CD4-positive, alpha-beta T cell treated with Interleukin-1 beta for 1 hour (primary cell): ENCODE results near the gene TASP1.
A peak's percentile ranks its signal among the peaks of the same experiment; 100 is the strongest.

ENCODE experiments used
- DNase-seq, 2 donors: peaks; one replicate each; pipeline ENCODE4 v3.0.0-alpha.2; 2020 to 2022

The TASP1 gene

GRCh38 chr20:13567663-13568062, 71.1 kb downstream of the TASP1 start:
- no peak for DNase-seq

- DNase-seq, result no peak
Observed at GRCh38 chr20:13563854-13564253, 74.9 kb downstream of the TASP1 start.

DNA sequence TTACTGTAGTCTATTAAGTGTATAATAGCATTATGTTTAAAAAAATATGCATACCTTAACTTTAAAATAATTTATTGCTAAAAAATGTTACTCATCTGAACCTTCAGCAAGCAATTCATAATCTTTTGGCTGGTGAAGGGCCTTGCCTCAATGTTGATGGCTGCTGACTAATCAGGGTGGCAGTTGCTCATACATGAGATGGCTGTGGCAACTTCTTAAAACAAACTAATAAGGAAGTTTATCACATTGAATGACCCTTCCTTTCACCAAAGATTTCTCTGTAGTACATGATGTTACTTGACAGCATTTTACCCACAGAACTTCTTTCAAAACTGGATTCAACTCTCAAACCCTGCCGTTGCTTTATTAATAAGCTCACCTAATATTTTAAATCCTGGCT, 84.0 kb downstream of the TASP1 start:
- DNase-seq, result no peak

DNA sequence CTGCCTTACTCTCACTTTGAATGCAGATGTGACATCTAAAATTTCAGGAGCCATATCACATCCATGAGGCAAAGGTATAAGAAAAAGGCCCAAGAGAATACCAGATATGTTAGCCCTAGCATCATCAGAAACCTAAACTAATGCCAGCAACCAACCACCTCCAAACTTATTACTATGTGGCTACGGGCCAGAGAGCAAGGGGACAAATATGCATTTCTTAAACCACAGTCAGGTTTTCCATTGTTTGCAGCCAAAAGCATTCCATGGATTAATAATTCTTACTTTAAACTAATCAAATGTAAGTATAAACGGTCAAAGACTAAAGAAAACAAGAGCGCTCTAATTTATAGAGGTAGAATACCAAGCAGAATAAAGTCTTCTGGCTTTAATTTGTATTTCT, 84.7 kb downstream of the TASP1 start:
- no peak for DNase-seq

DNA sequence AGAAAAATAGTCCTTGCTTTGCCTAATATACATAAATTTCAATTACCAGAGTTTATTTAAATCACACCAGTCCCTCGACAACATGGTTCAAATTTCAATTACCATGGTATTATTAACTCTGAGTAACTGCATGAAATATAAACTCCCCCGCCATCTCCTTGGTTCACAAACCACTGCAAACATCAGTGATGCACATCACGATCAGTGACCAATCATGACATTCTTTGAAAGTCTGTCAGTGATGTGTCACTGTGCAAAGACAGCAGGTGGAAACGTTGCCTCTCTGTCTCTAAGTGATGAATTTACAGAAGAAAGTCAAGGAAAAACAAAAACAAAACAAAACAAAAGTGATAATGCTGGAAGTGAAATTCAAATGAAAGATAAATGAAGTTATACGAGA, 86.7 kb downstream of the TASP1 start:
- DNase-seq, result no peak

DNA sequence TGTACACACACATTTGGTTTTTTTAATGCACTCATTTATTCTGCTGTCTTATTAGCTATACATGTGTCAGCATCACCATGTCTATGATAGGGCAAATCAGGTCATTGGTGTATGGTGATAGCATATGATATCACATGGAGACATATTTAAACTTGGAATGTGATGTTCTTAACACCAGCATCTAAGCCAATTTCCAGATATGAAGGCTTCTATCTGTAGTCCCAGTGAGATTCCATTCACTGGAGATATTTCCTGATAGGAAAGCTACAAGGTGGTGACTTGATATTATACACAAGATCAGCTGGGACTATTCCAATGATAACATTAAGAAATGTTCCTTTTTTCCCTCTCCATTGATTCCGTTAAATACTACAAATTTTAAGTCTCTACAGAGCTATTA, 89.3 kb downstream of the TASP1 start:
- DNase-seq, result no peak

DNA sequence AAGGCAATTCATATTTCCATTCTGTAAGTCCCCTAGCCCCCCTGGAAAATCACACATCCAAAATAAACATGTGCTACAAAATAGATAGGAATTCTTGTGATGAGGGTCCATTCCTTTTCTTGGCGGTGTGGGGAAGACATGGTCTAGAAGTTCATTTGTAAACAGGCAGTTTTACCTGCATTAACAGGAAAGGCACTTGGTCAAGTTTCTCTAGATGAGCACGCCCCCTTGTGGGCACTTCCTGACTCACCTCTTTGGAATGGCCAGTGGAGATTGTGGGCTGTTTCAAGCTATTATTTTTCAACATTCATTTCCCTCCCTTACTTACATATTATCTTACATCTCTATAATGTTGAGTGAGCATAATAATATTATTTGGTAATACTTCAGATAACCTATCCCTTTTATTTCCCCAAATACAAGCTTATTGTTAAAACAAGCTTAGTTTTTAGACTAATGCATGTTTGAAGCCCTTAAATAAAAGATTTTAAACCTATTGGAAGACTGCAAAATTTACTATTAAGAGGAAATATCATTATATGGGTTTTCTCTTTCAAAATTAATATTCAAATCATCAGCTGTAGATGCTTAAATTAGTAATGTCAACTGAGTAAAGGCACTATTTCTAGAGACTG, 92.1 kb downstream of the TASP1 start:
- peak; percentile 30 to 58 for DNase-seq

DNA sequence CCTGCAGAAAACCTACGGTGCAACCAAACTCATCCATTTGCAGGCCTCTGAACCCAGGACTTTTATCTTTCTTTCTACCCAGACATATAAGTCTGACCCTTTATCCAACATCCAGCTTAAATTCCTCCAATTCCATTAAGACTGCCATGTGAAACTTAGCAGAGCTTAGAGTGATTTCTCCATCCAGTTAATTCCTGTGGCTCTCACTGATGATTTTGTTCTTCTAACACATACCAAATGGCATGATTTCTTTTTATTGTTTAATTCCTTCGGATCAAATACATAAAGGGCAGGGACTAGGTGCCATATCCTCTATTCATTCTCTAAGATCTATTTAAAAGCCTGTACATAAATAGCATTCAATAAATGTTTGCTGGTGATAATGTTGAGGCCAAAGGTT, 92.9 kb downstream of the TASP1 start:
- DNase-seq, result no peak

DNA sequence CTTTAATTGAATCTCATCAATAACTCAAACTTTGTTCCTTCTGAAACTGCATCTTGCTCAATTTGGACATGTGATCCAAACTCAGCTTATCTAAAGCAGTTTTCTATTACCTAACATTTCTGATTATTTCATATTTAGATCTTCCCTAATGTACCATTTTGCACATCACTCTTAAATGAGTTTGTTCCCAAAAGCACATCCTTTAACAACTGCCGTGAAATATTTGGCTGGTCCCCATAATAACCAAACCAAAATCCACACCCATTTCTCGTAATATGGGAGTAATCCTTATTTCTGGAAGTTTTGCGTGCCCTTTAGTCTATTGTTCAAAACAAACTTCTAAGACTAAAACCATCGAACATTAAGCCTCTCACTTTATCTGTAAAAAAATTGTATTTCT, 94.9 kb downstream of the TASP1 start:
- DNase-seq, result no peak

DNA sequence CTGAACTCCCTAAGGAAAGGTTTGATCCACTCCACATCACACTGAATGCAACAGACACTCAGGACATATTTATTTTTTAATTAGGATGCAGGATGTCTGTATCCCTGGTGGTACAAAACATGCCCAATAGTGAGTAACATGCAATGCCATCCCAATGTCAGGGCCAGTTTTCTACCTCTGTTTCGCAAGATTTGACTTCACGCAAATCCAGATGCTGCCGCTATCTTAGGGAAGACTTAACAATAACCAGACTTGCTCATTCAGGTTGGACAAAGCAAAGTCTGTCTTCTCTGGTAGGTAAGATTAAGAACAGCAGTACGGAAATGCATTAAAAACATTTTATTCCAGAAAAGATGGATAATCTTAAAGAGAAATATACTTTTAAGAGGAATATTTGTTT, 103.1 kb downstream of the TASP1 start:
- DNase-seq, result no peak

GRCh38 chr20:13533946-13534345, 104.8 kb downstream of the TASP1 start:
- no peak for DNase-seq

GRCh38 chr20:13530146-13530545, 108.6 kb downstream of the TASP1 start:
- DNase-seq, result no peak

DNA sequence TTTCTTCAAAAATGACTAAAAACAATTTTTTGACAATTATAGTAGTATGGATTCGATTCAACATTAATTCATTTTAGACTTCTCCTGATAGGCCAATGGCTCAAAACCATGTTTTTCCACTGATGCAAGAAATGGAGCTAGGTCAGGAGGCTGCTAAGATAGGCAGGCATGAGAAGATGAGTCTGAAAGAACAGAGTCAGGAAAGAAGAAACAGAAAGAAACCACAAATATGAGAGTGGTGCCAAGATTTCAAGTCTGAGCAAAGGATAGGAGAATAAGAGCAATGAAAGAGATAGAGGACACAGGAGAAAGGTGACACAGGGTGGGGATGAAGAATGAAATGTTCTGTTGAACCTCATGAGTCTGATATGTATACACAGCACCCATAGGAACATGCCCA, 112.2 kb downstream of the TASP1 start:
- DNase-seq, result no peak

DNA sequence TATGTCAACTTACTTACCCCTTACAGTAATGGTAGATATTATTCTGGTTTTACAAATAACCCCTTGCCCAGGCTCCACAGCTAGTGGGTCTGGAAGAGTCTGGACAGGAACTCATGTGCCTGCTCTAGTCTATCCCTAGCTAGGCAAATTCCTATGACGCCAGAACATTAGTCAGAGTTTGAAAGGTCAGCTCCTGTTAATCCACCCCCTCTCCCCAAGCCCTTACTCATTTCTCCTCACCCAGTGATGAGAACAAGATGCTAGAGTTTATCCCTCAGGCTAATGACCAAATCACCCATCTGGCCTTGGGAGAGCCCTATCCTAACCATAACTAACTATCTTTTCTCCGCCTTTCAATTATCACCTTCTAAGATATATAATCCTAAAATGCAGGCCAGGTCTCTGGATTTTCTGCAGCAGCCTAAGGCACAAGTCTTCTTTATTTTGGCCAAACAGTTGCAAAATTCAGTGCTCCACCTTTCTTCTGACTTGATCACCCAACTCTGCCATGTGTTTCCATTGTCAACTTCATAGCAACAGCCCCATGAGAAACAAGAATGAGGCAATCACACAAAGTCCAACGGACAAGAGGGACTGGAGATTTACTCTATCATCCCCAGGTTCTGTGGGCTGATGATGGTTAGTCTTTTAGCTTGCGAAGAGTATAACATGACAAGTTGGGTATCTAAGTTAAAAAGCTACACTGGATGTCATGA, 113.3 kb downstream of the TASP1 start:
- no peak for DNase-seq

DNA sequence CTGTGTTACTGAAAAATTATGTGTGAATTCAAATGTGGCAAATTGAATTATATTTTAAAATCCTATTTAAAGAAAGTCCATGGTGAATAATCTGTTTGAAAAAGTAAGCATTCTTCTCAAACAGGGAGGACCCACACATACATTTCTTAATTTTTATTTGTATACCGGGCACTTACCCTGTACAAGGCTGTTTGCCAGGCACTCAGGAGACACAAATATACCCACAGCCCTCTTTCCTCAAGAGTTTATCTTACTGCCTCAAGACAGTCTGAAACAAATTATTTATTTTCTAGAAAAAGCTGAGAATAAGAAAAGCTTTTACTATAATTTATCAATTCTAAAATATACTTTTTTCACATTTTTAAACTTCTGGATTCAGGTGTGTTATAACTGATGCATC, 114.4 kb downstream of the TASP1 start:
- DNase-seq, result no peak

- DNase-seq, result no peak
Observed at GRCh38 chr20:13517831-13518230, 120.9 kb downstream of the TASP1 start.

DNA sequence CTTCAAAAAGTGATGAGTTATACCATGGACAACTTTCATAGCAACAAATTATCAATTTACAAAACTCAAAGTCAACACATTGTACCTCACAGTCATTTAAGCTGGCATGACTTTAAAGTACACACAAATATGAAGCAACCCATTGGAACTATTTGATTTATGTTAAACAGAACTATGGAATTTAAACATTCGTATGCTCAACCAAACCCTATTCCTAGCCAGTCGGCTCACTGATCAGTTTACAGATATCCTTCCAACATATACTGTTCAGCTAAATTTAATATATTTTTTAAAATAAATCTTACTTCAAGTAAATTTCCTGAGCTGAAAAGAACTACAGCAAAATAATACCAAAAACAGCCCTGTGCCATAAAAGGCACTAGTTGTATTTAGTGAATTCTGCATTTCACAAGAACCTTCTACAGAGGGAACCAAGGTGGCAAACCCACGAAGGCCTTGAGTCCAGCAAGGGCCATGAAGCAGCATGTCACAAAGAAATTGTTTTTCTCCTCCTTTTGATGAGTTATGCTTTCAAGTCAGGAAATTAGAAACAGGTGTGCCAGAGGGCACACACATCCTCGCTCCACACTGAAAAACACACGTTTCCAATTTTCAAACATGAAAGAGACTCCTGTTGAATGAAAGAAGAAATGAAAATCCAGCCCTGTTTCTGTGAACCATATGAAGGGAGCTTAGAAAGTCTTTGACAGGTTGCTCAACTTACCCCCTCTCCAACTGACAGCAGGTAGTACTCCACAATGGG, 122.8 kb downstream of the TASP1 start:
- DNase-seq, result no peak

- no peak for DNase-seq
Observed at GRCh38 chr20:13515291-13515690, 123.4 kb downstream of the TASP1 start.

DNA sequence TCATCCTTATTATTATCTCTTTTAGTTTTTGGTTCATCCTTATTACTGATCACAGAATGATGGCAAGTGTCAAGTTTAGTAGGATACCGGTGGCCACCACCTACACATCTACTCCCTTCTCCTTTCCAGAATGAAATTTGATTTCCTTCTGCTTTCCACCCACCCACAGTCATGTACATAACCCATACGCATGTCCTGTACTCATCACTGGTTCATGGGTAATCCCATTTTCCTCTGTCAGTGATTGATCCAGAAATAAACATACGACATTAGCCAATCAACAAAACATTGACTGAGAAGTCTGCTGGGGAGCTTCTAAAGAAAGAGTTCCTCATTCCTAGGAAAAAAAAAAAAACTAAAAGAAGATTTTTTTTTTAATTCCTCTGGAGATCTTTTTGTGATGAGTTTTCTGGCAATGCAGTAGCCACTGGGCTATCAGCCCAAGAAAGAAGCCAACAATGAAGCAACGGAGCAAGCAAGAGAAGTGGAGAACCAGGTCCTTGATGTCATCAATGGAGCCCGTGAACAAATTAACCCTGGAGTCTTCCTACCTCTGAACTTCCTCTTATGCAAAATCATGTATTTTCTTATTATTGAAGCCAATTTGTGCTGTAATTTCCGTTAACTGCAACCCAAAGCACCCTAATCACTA, 127.8 kb downstream of the TASP1 start:
- no peak for DNase-seq

GRCh38 chr20:13507646-13508045, 131.1 kb downstream of the TASP1 start:
- DNase-seq, result no peak

GRCh38 chr20:13501500-13501899, 137.2 kb downstream of the TASP1 start:
- DNase-seq, result no peak

DNA sequence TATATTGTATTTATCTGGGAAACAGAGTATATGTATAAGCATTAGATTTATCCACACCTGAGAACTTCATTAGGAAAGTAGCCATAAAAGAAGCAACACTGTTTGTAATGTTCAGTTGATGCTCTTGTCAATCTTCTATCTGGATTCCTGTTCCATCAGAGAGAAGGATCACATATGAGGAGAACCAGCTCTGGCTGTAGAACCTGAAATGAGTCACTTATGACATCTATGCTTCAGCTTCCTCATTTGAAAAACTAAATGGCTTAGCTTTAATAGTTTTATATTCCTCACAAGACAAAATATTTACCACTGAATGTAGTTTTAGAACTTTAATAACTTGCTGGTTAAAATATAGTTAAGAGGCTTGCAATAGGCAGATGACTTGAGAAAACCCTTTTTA, 144.7 kb downstream of the TASP1 start:
- no peak for DNase-seq

- DNase-seq, result no peak
Observed at GRCh38 chr20:13493143-13493542, 145.6 kb downstream of the TASP1 start.

- DNase-seq, result no peak
Observed at GRCh38 chr20:13492001-13492481, 146.7 kb downstream of the TASP1 start.
